Testis (tissue), 3 donors: ENCODE data around the gene PDZD4. TPM values are rescaled to one million over a fixed set of nuclear protein-coding genes. Genes with fewer than 3 reads are reported as not detected.
"Not testable (repeated sequence)": the region's sequence is repeated elsewhere in the genome, so short reads cannot be mapped to it uniquely, and the experiment has no call there.

Experiments
- DNase-seq: peaks from one replicate; pipeline ENCODE4 v3.0.0-alpha.2; 2019
- H3K27ac ChIP-seq, 2 donors: fragments of 200-600 bp; sonication (generic); one replicate each; pipeline ENCODE4 v1.5.1; 2019
- H3K27me3 ChIP-seq: fragments of 200-600 bp; sonication (generic); one replicate; pipeline ENCODE4 v1.5.1; 2019
- H3K36me3 ChIP-seq: fragments of 200-600 bp; sonication (generic); one replicate; pipeline ENCODE4 v1.5.1; 2017; ENCODE audit warnings: low read depth; ENCODE audit errors: missing control alignments
- H3K4me1 ChIP-seq: fragments of 200-600 bp; sonication (generic); one replicate; pipeline ENCODE4 v1.5.1; 2019
- H3K4me3 ChIP-seq, 2 donors: fragments of 200-600 bp; sonication (generic); one replicate each; pipeline ENCODE4 v1.5.1; 2017 to 2019
- H3K9me3 ChIP-seq: fragments of 200-600 bp; sonication (generic); one replicate; pipeline ENCODE4 v1.5.1; 2017
- POLR2A ChIP-seq: fragments of 450-650 bp; IDR thresholded peaks from one replicate; pipeline ENCODE4 v1.6.1; 2017; ENCODE audit warnings: antibody characterized with exemption, mild to moderate bottlenecking, moderate library complexity
- WGBS, 2 donors: methylation state at CpG; one replicate each; pipeline ENCODE4 v1.1.5; 2018; 5-methylcytosine and 5-hydroxymethylcytosine counted together
- intact Hi-C: fragments of 100-400 bp; cut with DNase I; formaldehyde crosslinking; loops from one replicate; pipeline ENCODE4 v1.15.1; 2023; ENCODE audit warnings: low total_unique reads
- polyA plus RNA-seq: library from polyadenylated mRNA; stranded (reverse); fragments of 350-450 nt; fragmentation: Illumina TruSeq; extraction: RNeasy Lipid Tissue Mini Kit (QIAGEN cat#74804); gene quantifications from one replicate; pipeline ENCODE4 v1.2.3, GENCODE V29; 2014; ENCODE audit warnings: low read depth, low replicate concordance; ENCODE audit not compliant: insufficient read depth
- total RNA-seq, 2 donors: library from RNA; depleted of rRNA; stranded (reverse); fragments of >200 nt; gene quantifications; one replicate each; pipeline ENCODE4 v1.2.3, GENCODE V29; 2016
- TF ChIP-seq, protein P1 (sequence below), 3 experiments: fragments of 450-650 bp in 2 of 3; fragments of 200-600 bp in 1 of 3; sonication (generic) in 1 of 3; IDR thresholded peaks; one replicate each; pipeline ENCODE4 v1.5.1; 2016 to 2019; ENCODE audit warnings: antibody characterized with exemption in 3 of 3, mild to moderate bottlenecking in 2 of 3, moderate library complexity in 1 of 3

PDZD4 gene
- total and polyA plus RNA-seq, 3 donors from 2014 or later = 11.2 to 17.2 (median 13.5) TPM

GRCh38 chrX:153820601-153821000, 9.7 kb downstream of the PDZD4 start:
- Histone ChIP-seq H3K4me3 (no peak overlapping the region), H3K36me3 (no peaks in the 10 kb centered on the region), H3K27ac (no peak overlapping the region), H3K27me3 (no peaks in the 10 kb centered on the region), H3K4me1 (no peaks in the 10 kb centered on the region), H3K9me3 (no peaks in the 10 kb centered on the region)
- WGBS, 2 donors = 88 to 89% methylated on average over 3 to 7 of the region's 7 CpGs
- intact Hi-C loops = no loop called here
- TF ChIP-seq, protein P1, sequence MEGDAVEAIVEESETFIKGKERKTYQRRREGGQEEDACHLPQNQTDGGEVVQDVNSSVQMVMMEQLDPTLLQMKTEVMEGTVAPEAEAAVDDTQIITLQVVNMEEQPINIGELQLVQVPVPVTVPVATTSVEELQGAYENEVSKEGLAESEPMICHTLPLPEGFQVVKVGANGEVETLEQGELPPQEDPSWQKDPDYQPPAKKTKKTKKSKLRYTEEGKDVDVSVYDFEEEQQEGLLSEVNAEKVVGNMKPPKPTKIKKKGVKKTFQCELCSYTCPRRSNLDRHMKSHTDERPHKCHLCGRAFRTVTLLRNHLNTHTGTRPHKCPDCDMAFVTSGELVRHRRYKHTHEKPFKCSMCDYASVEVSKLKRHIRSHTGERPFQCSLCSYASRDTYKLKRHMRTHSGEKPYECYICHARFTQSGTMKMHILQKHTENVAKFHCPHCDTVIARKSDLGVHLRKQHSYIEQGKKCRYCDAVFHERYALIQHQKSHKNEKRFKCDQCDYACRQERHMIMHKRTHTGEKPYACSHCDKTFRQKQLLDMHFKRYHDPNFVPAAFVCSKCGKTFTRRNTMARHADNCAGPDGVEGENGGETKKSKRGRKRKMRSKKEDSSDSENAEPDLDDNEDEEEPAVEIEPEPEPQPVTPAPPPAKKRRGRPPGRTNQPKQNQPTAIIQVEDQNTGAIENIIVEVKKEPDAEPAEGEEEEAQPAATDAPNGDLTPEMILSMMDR (IDR thresholded peaks at IDR 0.05) = no peak
- DNase-seq = no peak

DNA sequence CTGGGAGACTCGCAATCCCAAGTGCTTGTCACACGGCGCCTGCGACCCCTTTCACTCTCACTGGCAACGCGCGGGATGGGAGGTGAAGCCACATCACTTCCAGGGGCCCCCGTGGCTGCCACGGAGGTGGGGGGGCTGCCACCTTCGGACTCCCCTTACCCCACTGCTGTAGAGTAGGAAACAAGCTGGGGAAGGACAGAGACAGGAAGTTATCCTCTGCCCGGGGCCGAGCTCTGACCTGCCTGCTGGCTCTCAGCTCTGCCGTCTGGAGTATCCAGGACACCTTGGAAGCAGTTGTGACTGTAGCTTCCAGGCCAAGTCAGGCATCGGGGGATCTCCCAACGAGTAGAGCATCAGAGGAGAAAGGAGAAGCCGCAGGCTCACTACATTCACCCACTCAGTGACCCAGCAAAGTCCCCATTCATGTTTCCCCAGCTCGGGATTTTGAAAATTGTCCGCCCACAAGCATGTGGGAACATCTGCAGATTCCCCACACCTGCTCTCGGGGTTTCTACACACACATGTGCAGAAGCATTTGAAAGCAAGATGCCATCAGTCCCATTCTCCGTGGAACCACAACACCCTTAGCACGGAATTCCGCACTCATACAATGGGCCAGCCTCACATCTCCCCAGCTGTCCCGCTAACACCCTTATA, 10.8 kb downstream of the PDZD4 start:
- Histone ChIP-seq H3K4me1 (no peaks in the 10 kb centered on the region), H3K27me3 (no peaks in the 10 kb centered on the region), H3K9me3 (no peaks in the 10 kb centered on the region), H3K36me3 (no peaks in the 10 kb centered on the region), H3K27ac (no peak overlapping the region), H3K4me3 (peak overlapping the region; percentile 32 to 50)
- WGBS, 2 donors = 31 to 66% methylated on average over 5 to 20 of the region's 23 CpGs
- DNase-seq = no peak
- intact Hi-C loops = no loop called here
- no peak for TF ChIP-seq POLR2A

DNA sequence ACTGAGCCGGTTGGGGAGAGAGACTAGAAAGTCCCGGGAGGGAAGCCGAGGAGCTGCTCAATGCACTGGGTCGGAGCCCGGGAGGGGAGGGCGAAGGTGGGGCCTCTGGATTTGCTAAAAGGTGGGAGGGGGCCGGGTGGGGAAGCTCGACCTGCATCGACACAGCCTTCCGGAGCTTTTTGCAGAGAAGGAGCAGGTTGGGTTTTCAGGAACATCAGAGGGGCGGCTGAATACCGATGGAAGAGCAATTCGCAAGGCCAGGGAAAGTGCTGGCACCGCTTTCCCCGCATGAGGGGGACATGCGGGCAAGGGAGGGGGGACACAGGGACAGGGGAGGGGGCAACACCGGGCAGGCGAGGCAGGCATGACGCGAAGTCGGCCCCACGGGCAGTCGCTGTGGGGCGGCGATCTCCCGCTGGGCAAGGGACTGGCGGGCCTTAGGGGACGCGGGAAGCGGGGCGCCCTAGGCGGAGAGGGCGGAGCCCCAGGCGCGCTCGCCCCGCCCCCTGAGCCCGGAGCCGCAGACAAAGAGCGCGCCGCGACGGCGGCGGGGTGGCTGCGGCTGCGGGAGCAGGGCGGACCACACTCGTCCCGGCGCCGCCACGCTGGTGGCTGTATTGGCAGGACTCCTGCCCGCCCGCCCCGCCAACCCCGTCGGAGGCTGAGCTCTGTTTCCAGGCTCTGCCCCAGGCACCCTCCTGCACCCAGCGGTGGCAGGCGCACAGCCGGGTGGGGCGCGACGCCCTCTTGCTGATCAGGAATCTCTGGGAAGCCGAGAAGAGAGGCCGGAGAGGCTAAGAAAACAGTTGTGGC, 11.6 kb downstream of the PDZD4 start:
- TF ChIP-seq, protein P1 (IDR thresholded peaks at IDR 0.05) = no peak
- no peak for TF ChIP-seq POLR2A
- H3K27ac ChIP-seq = no peak overlapping the region
- no peaks in the 10 kb centered on the region for H3K4me1 ChIP-seq
- no peaks in the 10 kb centered on the region for H3K9me3 ChIP-seq
- no peaks in the 10 kb centered on the region for H3K27me3 ChIP-seq
- DNase-seq = no peak
- peak overlapping the region; percentile 32 to 50 for H3K4me3 ChIP-seq
- no peaks in the 10 kb centered on the region for H3K36me3 ChIP-seq
- WGBS, 2 donors = 4 to 15% methylated on average over 15 to 30 of the region's 67 CpGs
- intact Hi-C loops = no loop called here

- WGBS, 2 donors = 75 to 84% methylated on average over 9 of the region's 9 CpGs
Observed at GRCh38 chrX:153818064-153818463, 12.3 kb downstream of the PDZD4 start.

GRCh38 chrX:153816831-153817690, 13.3 kb downstream of the PDZD4 start:
- H3K27me3 ChIP-seq = no peaks in the 10 kb centered on the region
- H3K9me3 ChIP-seq = no peaks in the 10 kb centered on the region
- no peak overlapping the region for H3K4me3 ChIP-seq
- no peaks in the 10 kb centered on the region for H3K4me1 ChIP-seq
- intact Hi-C loops = no loop called here
- WGBS, 2 donors = 70 to 82% methylated on average over 2 to 25 of the region's 25 CpGs
- no peak overlapping the region for H3K27ac ChIP-seq
- H3K36me3 ChIP-seq = no peaks in the 10 kb centered on the region
- TF ChIP-seq POLR2A = no peak
- TF ChIP-seq, protein P1 (IDR thresholded peaks at IDR 0.05) = no peak
- DNase-seq = no peak

More at GRCh38 chrX:153818064-153818463, 12.3 kb downstream of the PDZD4 start:
- H3K4me3 ChIP-seq, H3K27ac ChIP-seq, H3K9me3 ChIP-seq, H3K4me1 ChIP-seq, intact Hi-C loops, H3K27me3 ChIP-seq, DNase-seq, H3K36me3 ChIP-seq: not testable (repeated sequence)
